HEK293 (cell line): ENCODE results near the gene ZGPAT.
A peak's percentile ranks its signal among the peaks of the same experiment; 100 is the strongest.

ENCODE experiments used
- CTCF ChIA-PET: fragments of 350-600 bp; formaldehyde crosslinking; extraction: SDS; loops from one replicate; lab custom pipeline; 2021; ENCODE audit warnings: antibody characterized with exemption; lab: Yijun Ruan, JAX
- POLR2A ChIA-PET: fragments of 300-600 bp; formaldehyde crosslinking; extraction: SDS; loops from one replicate; lab custom pipeline; 2020; ENCODE audit warnings: antibody characterized with exemption, inconsistent platforms; lab: Yijun Ruan, JAX
- H3K27ac ChIP-seq: fragments of 200-500 bp; sonication (Bioruptor generic); 2 replicates; pipeline ENCODE4 v1.5.1; 2014; ENCODE audit warnings: low read depth, low read length, control low read depth, inconsistent platforms; ENCODE audit errors: extremely low read depth
- H3K36me3 ChIP-seq, 2 experiments: fragments of 200-500 bp in 1 of 2; sonication (Bioruptor generic) in 1 of 2; 1 replicate in 1 of 2; 2 replicates in 1 of 2; pipeline ENCODE4 v1.5.1; 2014 to 2017; ENCODE audit warnings: inconsistent platforms in 2 of 2, low read length in 2 of 2; ENCODE audit not compliant: control insufficient read depth in 2 of 2, insufficient read depth in 1 of 2
- H3K4me1 ChIP-seq: fragments of 200-500 bp; sonication (Bioruptor generic); 2 replicates; pipeline ENCODE4 v1.5.1; 2014; ENCODE audit warnings: mild to moderate bottlenecking, low read length, inconsistent platforms; ENCODE audit not compliant: control insufficient read depth, insufficient read depth
- H3K4me3 ChIP-seq: 2 replicates; pipeline ENCODE4 v1.5.1; 2011; ENCODE audit warnings: low read depth, mild to moderate bottlenecking, control low read depth, low read length, moderate library complexity
- H3K9me3 ChIP-seq: fragments of 200-500 bp; sonication (Bioruptor generic); 2 replicates; pipeline ENCODE4 v1.5.1; 2014; ENCODE audit warnings: low read depth, low read length, inconsistent platforms; ENCODE audit not compliant: control insufficient read depth, insufficient read depth
- BCL11A ChIP-seq: fragments of 450-650 bp; formaldehyde crosslinking; IDR thresholded peaks from 2 replicates; pipeline ENCODE4 v1.5.1; 2016; ENCODE audit warnings: low read depth, missing biosample characterization, missing genetic modification characterization
- GFI1B ChIP-seq: fragments of 450-650 bp; formaldehyde crosslinking; IDR thresholded peaks from 2 replicates; pipeline ENCODE4 v1.5.1; 2016; ENCODE audit warnings: missing biosample characterization, missing genetic modification characterization
- GLIS1 ChIP-seq: fragments of 450-650 bp; formaldehyde crosslinking; IDR thresholded peaks from 2 replicates; pipeline ENCODE4 v1.5.1; 2016; ENCODE audit warnings: missing biosample characterization, missing genetic modification characterization
- GLIS2 ChIP-seq: fragments of 450-650 bp; formaldehyde crosslinking; IDR thresholded peaks from 2 replicates; pipeline ENCODE4 v1.5.1; 2016; ENCODE audit warnings: missing biosample characterization, missing genetic modification characterization
- HOXA7 ChIP-seq: sonication (generic); formaldehyde crosslinking; IDR thresholded peaks from 2 replicates; pipeline ENCODE4 v1.8.1; 2022; ENCODE audit warnings: missing genetic modification reagents, borderline replicate concordance
- SALL2 ChIP-seq: fragments of 450-650 bp; formaldehyde crosslinking; IDR thresholded peaks from 2 replicates; pipeline ENCODE4 v1.5.0; 2017; ENCODE audit warnings: missing biosample characterization, mild to moderate bottlenecking, missing genetic modification characterization, borderline replicate concordance
- SCRT2 ChIP-seq: fragments of 450-650 bp; formaldehyde crosslinking; IDR thresholded peaks from 2 replicates; pipeline ENCODE4 v1.5.1; 2016; ENCODE audit warnings: missing biosample characterization, missing genetic modification characterization
- SETDB1 ChIP-seq: IDR thresholded peaks from one replicate; pipeline ENCODE4 v1.6.1; 2017; ENCODE audit warnings: mild to moderate bottlenecking, low read length, moderate library complexity, mixed read lengths; ENCODE audit not compliant: insufficient read length
- TCF7L2 ChIP-seq: IDR thresholded peaks from 2 replicates; pipeline ENCODE4 v1.6.1; 2011; ENCODE audit warnings: low read depth, mild to moderate bottlenecking, inconsistent platforms, low read length, moderate library complexity, borderline replicate concordance
- WT1 ChIP-seq: fragments of 450-650 bp; formaldehyde crosslinking; IDR thresholded peaks from 2 replicates; pipeline ENCODE4 v1.5.1; 2016; ENCODE audit warnings: missing biosample characterization, missing genetic modification characterization
- ZBTB10 ChIP-seq: fragments of 450-650 bp; formaldehyde crosslinking; IDR thresholded peaks from 2 replicates; pipeline ENCODE4 v1.5.1; 2016; ENCODE audit warnings: missing biosample characterization, missing genetic modification characterization
- ZBTB20 ChIP-seq: fragments of 450-650 bp; formaldehyde crosslinking; IDR thresholded peaks from 2 replicates; pipeline ENCODE4 v1.5.1; 2016; ENCODE audit warnings: missing biosample characterization, missing genetic modification characterization
- ZBTB6 ChIP-seq: fragments of 450-650 bp; formaldehyde crosslinking; IDR thresholded peaks from 2 replicates; pipeline ENCODE4 v1.5.1; 2017; ENCODE audit warnings: missing biosample characterization, missing genetic modification characterization
- ZIC2 ChIP-seq: fragments of 450-650 bp; formaldehyde crosslinking; IDR thresholded peaks from 2 replicates; pipeline ENCODE4 v1.5.1; 2016; ENCODE audit warnings: missing biosample characterization, missing genetic modification characterization
- ZNF121 ChIP-seq: fragments of 450-650 bp; formaldehyde crosslinking; IDR thresholded peaks from 2 replicates; pipeline ENCODE4 v1.5.1; 2016; ENCODE audit warnings: missing biosample characterization, missing genetic modification characterization
- ZNF140 ChIP-seq: fragments of 450-650 bp; formaldehyde crosslinking; IDR thresholded peaks from 2 replicates; pipeline ENCODE4 v1.5.1; 2016; ENCODE audit warnings: missing biosample characterization, missing genetic modification characterization
- ZNF2 ChIP-seq: fragments of 450-650 bp; formaldehyde crosslinking; IDR thresholded peaks from 2 replicates; pipeline ENCODE4 v1.5.1; 2016; ENCODE audit warnings: missing biosample characterization, missing genetic modification characterization
- ZNF398 ChIP-seq: fragments of 450-650 bp; formaldehyde crosslinking; IDR thresholded peaks from 2 replicates; pipeline ENCODE4 v1.5.1; 2017; ENCODE audit warnings: missing biosample characterization, missing genetic modification characterization
- ZNF433 ChIP-seq: fragments of 450-650 bp; formaldehyde crosslinking; IDR thresholded peaks from 2 replicates; pipeline ENCODE4 v1.5.1; 2016; ENCODE audit warnings: missing biosample characterization, missing genetic modification characterization, low read depth
- ZNF510 ChIP-seq: fragments of 450-650 bp; formaldehyde crosslinking; IDR thresholded peaks from 2 replicates; pipeline ENCODE4 v1.5.1; 2018; ENCODE audit warnings: mild to moderate bottlenecking, missing genetic modification characterization, missing biosample characterization; ENCODE audit not compliant: insufficient replicate concordance
- ZNF626 ChIP-seq: fragments of 450-650 bp; sonication (Bioruptor Pico); formaldehyde crosslinking; IDR thresholded peaks from 2 replicates; pipeline ENCODE4 v1.5.1; 2018; ENCODE audit warnings: missing biosample characterization, missing genetic modification characterization, inconsistent platforms
- ZNF677 ChIP-seq: fragments of 450-650 bp; IDR thresholded peaks from 2 replicates; pipeline ENCODE4 v1.5.0; 2018; ENCODE audit warnings: missing biosample characterization, mild to moderate bottlenecking, missing genetic modification characterization, moderate library complexity
- ZNF701 ChIP-seq: fragments of 450-650 bp; formaldehyde crosslinking; IDR thresholded peaks from 2 replicates; pipeline ENCODE4 v1.5.1; 2016; ENCODE audit warnings: missing biosample characterization, missing genetic modification characterization
- ZNF768 ChIP-seq: fragments of 450-650 bp; formaldehyde crosslinking; IDR thresholded peaks from 2 replicates; pipeline ENCODE4 v1.5.1; 2018; ENCODE audit warnings: missing biosample characterization, mild to moderate bottlenecking, missing genetic modification characterization

Gene ZGPAT

GRCh38 chr20:63701329-63702035 lies 6.4 kb upstream of the ZGPAT start:
- TF ChIP-seq ZNF626 (no peak), ZIC2 (peak; percentile 27), GLIS2 (peak; percentile 41; the same call in 1 of the 2 replicates), GLIS1 (tag by site-specific recombination) (peak; percentile 98), GFI1B (tag by site-specific recombination) (no peak), ZNF768 (tag by site-specific recombination) (no peak)
- no peak overlapping the region for H3K27ac ChIP-seq
- ChIA-PET POLR2A (interaction anchor here (0.6 kb wide), 1 partner anchor 18 kb away, joined by 4 read pairs; no protein-coding TSS in a partner anchor), CTCF (no interaction called here)
- H3K4me1 ChIP-seq = no peaks in the 10 kb centered on the region
- no peak overlapping the region for H3K4me3 ChIP-seq
- no peaks in the 10 kb centered on the region for H3K9me3 ChIP-seq
- H3K36me3 ChIP-seq = peaks cover 0 to 46% of the 10 kb centered on the region in 2 experiments; a peak in 1 of 3 replicates

- POLR2A ChIA-PET = interaction anchor here (0.6 to 1.4 kb wide), 3 partner anchors 19 to 163 kb away, joined by 3 to 6 read pairs (median 4); partner anchors contain the start of gene TPD52L2
- H3K4me3 ChIP-seq = no peak overlapping the region
These were observed 5.7 kb upstream of the ZGPAT start for GRCh38 chr20:63702036-63702665.

GRCh38 chr20:63702751-63703470 lies 4.9 kb upstream of the ZGPAT start:
- H3K27ac ChIP-seq = no peak overlapping the region
- H3K4me3 ChIP-seq = no peak overlapping the region
- peaks cover 0 to 42% of the 10 kb centered on the region in 2 experiments; a peak in 1 of 3 replicates for H3K36me3 ChIP-seq
- CTCF ChIA-PET = interaction anchor here (1.0 kb wide), 1 partner anchor 271 kb away, joined by 4 read pairs; no protein-coding TSS in a partner anchor
- TF ChIP-seq WT1 (no peak), ZNF677 (tag by site-specific recombination) (no peak), TCF7L2 (no peak), ZNF398 (tag by site-specific recombination) (no peak), ZNF433 (tag by site-specific recombination) (no peak), HOXA7 (no peak), BCL11A (tag by site-specific recombination) (no peak), SETDB1 (no peak), ZNF701 (tag by site-specific recombination) (no peak), ZBTB10 (no peak), ZNF2 (no peak), GLIS1 (tag by site-specific recombination) (no peak), SCRT2 (tag by site-specific recombination) (no peak), ZNF510 (tag by site-specific recombination) (no peak)
- TF ChIP-seq, all 188 proteins: peak for 0
- Histone ChIP-seq H3K4me1 (no peaks in the 10 kb centered on the region), H3K9me3 (no peaks in the 10 kb centered on the region)
- POLR2A ChIA-PET = interaction anchor here (1.2 to 1.4 kb wide), 2 partner anchors 38 to 162 kb away, joined by 3 to 6 read pairs; partner anchors contain the start of gene TPD52L2

More at GRCh38 chr20:63702036-63702665, 5.7 kb upstream of the ZGPAT start:
- no peak overlapping the region for H3K27ac ChIP-seq
- TF ChIP-seq ZBTB6 (tag by site-specific recombination) = no peak
- TF ChIP-seq GLIS2 = no peak
- no peak for TF ChIP-seq ZBTB20 (tag by site-specific recombination)
- TF ChIP-seq SALL2 (tag by site-specific recombination) = no peak
- no peak for TF ChIP-seq ZNF677 (tag by site-specific recombination)
- no peak for TF ChIP-seq ZNF140
- 0 out of 2 replicates have a peak, but pooled peaks have one; percentile 27 for TF ChIP-seq ZNF121 (tag by site-specific recombination)
- CTCF ChIA-PET = interaction anchor here (1.0 kb wide), 1 partner anchor 271 kb away, joined by 4 read pairs; no protein-coding TSS in a partner anchor
- H3K4me1 ChIP-seq = no peaks in the 10 kb centered on the region
- peaks cover 0 to 46% of the 10 kb centered on the region in 2 experiments; a peak in 1 of 3 replicates for H3K36me3 ChIP-seq
- no peaks in the 10 kb centered on the region for H3K9me3 ChIP-seq
